Activated T-helper 9 cell treated with anti-CD3 and anti-CD28 coated beads, Interleukin-2, amount 50 U/mL, for 16 hours (primary cell): ENCODE measurements around the gene ST3GAL5.
"Not testable (repeated sequence)": the region's sequence is repeated elsewhere in the genome, so short reads cannot be mapped to it uniquely, and the experiment has no call there.

Source experiments
- DNase-seq: peaks from one replicate; pipeline ENCODE4 v3.0.0-alpha.2; 2020; ENCODE audit warnings: low read depth

Gene ST3GAL5

GRCh38 chr2:85834466-85834865 lies 54.3 kb downstream of the ST3GAL5 start:
- DNase-seq, result no peak

GRCh38 chr2:85831735-85832134 lies 57.1 kb downstream of the ST3GAL5 start:
- DNase-seq, result no peak

GRCh38 chr2:85830645-85831044 lies 58.1 kb downstream of the ST3GAL5 start:
- DNase-seq, result no peak

GRCh38 chr2:85829394-85829793 lies 59.4 kb downstream of the ST3GAL5 start:
- not testable (repeated sequence) for DNase-seq

- no peak for DNase-seq
Measured at GRCh38 chr2:85828725-85829124, 60.1 kb downstream of the ST3GAL5 start.

GRCh38 chr2:85827879-85828569 lies 60.8 kb downstream of the ST3GAL5 start:
- DNase-seq, result no peak

GRCh38 chr2:85826990-85827878 lies 61.6 kb downstream of the ST3GAL5 start:
- DNase-seq, result peak; percentile 71

GRCh38 chr2:85823951-85824350 lies 64.8 kb downstream of the ST3GAL5 start:
- no peak for DNase-seq

- no peak for DNase-seq
Measured at GRCh38 chr2:85822766-85823165, 66.0 kb downstream of the ST3GAL5 start.

GRCh38 chr2:85819811-85820510 lies 68.8 kb downstream of the ST3GAL5 start:
- DNase-seq, result no peak

- no peak for DNase-seq
Measured at GRCh38 chr2:85814802-85815550, 73.8 kb downstream of the ST3GAL5 start.

GRCh38 chr2:85813982-85814801 lies 74.6 kb downstream of the ST3GAL5 start:
- DNase-seq, result peak; percentile 66

GRCh38 chr2:85813211-85813981 lies 75.4 kb downstream of the ST3GAL5 start:
- no peak for DNase-seq

GRCh38 chr2:85812094-85812735 lies 76.6 kb downstream of the ST3GAL5 start:
- no peak for DNase-seq

GRCh38 chr2:85811180-85812093 lies 77.4 kb downstream of the ST3GAL5 start:
- no peak for DNase-seq

- no peak for DNase-seq
Measured at GRCh38 chr2:85810371-85811179, 78.2 kb downstream of the ST3GAL5 start.

- no peak for DNase-seq
Measured at GRCh38 chr2:85807756-85808155, 81.0 kb downstream of the ST3GAL5 start.
